Activated naive CD4-positive, alpha-beta T cell treated with anti-CD3 and anti-CD28 coated beads for 36 hours (primary cell): ENCODE data around the gene RNF208. TPM values are rescaled to one million over a fixed set of nuclear protein-coding genes. Genes with fewer than 3 reads are reported as not detected.

Experiments
- CTCF ChIA-PET: fragments of 350-600 bp; sonication (Branson Sonifier 250); formaldehyde crosslinking; loops from one replicate; lab custom pipeline; 2021; ENCODE audit warnings: antibody characterized with exemption; lab: Charles Lee
- DNase-seq: peaks from one replicate; pipeline ENCODE4 v3.0.0-alpha.2; 2020
- H3K27ac Mint-ChIP-seq: one replicate; pipeline ENCODE4 v1.8.0; 2021; ENCODE audit warnings: mild to moderate bottlenecking, mixed read lengths
- H3K27me3 Mint-ChIP-seq: one replicate; pipeline ENCODE4 v1.8.0; 2021; ENCODE audit warnings: low read depth, mixed read lengths
- H3K36me3 Mint-ChIP-seq: one replicate; pipeline ENCODE4 v1.8.0; 2021; ENCODE audit warnings: low read depth, mixed read lengths
- H3K4me1 Mint-ChIP-seq: one replicate; pipeline ENCODE4 v1.8.0; 2021; ENCODE audit warnings: low read depth, mixed read lengths
- H3K4me3 Mint-ChIP-seq: one replicate; pipeline ENCODE4 v1.8.0; 2021; ENCODE audit warnings: mild to moderate bottlenecking, moderate library complexity, mixed read lengths
- H3K9me3 Mint-ChIP-seq: one replicate; pipeline ENCODE4 v1.8.0; 2021; ENCODE audit warnings: mixed read lengths
- intact Hi-C: fragments of 100-400 bp; cut with micrococcal nuclease; formaldehyde crosslinking; loops from one replicate; pipeline ENCODE4 v1.15.1; 2023
- total RNA-seq, 2 experiments: library from RNA; stranded (reverse); gene quantifications; one replicate each; pipeline ENCODE4 v1.2.3, GENCODE V29; 2021

The RNF208 gene
- total RNA-seq, 2 experiments from 2014 or later, result 4.9 to 5.0 TPM

DNA sequence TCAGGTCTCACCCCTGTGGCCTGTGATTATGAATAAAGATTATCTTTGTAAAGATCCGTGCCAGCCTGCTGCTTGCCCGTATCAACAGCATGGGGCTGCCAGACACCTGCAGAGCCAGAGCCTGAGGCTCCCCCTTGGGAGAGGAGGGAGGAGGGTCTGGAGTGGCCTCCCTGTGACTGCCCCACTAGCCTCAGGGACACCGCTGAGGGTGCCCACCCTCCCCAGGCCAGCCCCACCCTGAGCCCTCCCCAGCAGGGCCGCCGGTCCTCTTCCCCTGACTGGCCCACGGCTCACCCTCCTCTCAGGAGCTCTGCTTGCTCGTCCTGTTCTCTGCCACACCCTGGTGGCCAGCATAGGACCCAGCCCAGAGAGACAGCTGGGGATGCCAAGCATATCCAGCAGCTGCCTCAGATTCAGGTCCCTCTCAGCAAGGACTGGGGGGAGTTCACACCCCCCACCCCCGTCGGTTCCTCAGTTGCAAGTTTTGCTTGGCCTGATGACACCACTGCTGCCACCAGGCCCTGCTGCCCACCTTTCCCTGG, 31.7 kb downstream of the RNF208 start:
- H3K36me3 Mint-ChIP-seq, result peaks cover 3% of the 10 kb centered on the region
- CTCF ChIA-PET, result interaction anchor here (1.5 to 2.6 kb wide), 5 partner anchors 9 to 94 kb away, joined by 4 to 16 read pairs (median 6); partner anchors contain the start of genes RNF224 and TPRN
- H3K9me3 Mint-ChIP-seq, result no peaks in the 10 kb centered on the region
- H3K4me1 Mint-ChIP-seq, result peaks cover 33% of the 10 kb centered on the region
- DNase-seq, result no peak
- no peaks in the 10 kb centered on the region for H3K27me3 Mint-ChIP-seq
- intact Hi-C loops, result no loop called here
- peak overlapping the region; percentile 92 for H3K4me3 Mint-ChIP-seq
- H3K27ac Mint-ChIP-seq, result no peak overlapping the region

DNA sequence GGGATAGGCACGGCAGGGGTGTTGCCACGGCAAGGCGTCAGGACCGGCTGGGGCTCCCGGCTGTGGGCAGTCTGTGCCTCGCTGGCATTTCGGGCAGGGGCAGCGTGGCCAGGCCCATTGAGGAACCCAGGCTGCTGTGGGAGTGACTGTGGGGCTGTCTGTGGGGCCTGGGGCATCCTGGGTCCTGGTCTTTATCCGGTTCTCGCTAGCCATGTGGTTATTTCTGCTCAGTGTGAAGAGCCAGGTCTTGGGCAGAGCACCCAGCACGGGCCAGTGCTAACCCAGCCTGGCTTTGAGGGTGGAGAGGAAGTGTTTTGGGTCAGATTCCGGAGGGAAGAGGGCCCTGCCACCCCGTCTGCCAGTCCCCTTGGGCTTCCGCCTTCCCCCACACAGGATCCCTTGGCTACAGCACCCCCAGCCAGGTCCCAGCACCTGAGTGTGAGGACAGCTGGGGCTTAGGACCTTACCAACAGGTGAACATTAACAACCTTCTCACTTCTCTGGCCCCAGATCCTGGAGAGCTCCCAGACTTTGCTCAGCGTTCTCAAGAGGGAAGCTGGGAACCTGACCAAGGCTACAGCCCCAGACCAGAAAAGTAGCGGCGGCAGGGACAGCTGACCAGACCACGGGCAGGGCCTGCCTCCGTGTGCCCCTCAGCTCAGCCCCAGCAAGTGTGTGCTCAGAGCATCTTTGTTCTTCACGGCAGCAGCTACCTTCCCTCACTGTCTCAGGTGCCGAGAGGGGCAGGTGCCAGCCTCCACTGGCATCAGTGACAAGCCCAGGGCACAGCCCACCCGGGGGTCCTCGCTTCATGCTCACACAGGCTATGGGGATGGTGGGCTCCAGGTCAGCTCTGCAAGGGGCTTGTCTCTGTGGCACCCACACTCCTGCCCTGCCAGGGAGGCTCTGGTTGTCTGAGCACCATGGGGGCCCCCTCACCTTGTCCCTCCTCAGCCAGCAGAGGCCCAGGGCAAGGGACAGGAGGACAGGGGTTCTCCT, 32.4 kb downstream of the RNF208 start:
- Mint-ChIP-seq H3K4me3 (peak overlapping the region; percentile 92), H3K27me3 (no peaks in the 10 kb centered on the region), H3K9me3 (no peaks in the 10 kb centered on the region), H3K36me3 (peaks cover 3% of the 10 kb centered on the region), H3K27ac (peak overlapping the region; percentile 88), H3K4me1 (peaks cover 33% of the 10 kb centered on the region)
- CTCF ChIA-PET, result interaction anchor here (0.7 to 2.6 kb wide), 13 partner anchors 10 to 93 kb away, joined by 3 to 16 read pairs (median 4); partner anchors contain the start of genes RNF224, TMEM210 and TPRN
- DNase-seq, result no peak
- intact Hi-C loops, result loop anchor here (1.0 to 5.0 kb wide), 4 partner anchors 11 to 62 kb away; partner anchors contain the start of genes RNF224, TPRN and TUBB4B

DNA sequence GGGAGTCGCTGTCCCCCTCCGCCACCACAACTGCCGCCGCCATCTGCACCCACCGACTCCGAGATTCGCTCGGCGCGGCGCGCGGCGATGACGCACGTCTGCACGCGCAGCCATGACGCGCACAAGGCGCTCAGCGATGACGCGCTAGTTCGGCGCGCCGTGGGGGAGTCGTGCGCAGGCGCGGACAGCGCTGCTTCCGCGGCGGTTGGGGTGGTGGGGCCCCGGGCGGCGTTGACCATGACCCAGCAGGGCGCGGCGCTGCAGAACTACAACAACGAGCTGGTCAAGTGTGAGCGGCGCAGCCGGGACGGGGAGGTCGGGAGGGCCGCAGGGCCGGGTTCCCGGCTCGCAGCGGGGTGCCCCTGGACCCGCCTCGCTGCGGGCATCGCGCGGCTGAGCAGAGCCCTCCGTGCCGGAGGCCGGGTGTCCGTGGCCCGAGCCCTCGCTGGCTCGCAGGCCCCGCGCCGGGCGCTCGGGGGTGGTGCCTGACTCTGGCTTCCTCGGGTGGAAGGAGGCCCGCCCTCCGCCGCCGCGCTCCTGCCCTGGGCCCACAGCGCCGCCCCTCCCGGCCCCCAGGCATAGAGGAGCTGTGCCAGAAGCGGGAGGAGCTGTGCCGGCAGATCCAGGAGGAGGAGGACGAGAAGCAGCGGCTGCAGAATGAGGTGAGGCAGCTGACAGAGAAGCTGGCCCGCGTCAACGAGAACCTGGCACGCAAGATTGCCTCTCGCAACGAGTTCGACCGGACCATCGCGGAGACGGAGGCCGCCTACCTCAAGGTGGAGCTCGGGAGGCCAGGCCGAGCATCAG, 33.3 kb downstream of the RNF208 start, which contains the start of the genes ANAPC2 and SSNA1:
Gene ANAPC2 (minus strand): TSS at position 71 of the 807 bp plus-strand sequence. CDS start 28 bp downstream, at position 43.
Gene SSNA1 (plus strand): TSS at position 187 of the 807 bp plus-strand sequence. CDS start 51 bp downstream, at position 238.
- peaks cover 39% of the 10 kb centered on the region for H3K4me1 Mint-ChIP-seq

DNA sequence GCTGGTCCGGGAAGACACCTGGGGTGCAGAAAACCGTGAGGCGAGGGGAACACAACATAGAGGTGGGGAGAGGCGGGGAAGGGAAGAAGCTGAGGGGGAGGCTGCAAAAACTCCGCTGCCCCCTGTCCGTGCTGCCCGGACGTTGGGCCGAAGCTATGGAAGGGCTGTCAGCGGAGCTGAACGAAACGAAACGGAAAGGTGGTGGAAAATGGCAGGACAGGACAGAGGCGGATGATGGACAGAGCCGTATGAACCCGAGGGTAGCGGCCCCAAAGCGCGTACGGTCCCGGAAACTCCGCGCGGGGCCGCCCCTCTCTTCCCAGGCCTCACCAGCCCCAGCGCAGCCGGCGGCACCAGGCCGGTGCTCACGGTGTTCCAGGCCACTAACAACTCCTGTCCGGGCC, 34.0 kb downstream of the RNF208 start:
- no peaks in the 10 kb centered on the region for H3K27me3 Mint-ChIP-seq
- DNase-seq, result no peak
- peaks cover 7% of the 10 kb centered on the region for H3K36me3 Mint-ChIP-seq
- H3K4me1 Mint-ChIP-seq, result peaks cover 39% of the 10 kb centered on the region
- CTCF ChIA-PET, result interaction anchor here (0.6 to 2.6 kb wide), 5 partner anchors 11 to 49 kb away, joined by 3 to 16 read pairs (median 4); partner anchors contain the start of genes RNF224 and TPRN
- peak overlapping the region; percentile 77 for H3K27ac Mint-ChIP-seq
- H3K4me3 Mint-ChIP-seq, result peak overlapping the region; percentile 92
- no peaks in the 10 kb centered on the region for H3K9me3 Mint-ChIP-seq
- intact Hi-C loops, result loop anchor here (1.0 to 5.0 kb wide), 4 partner anchors 17 to 61 kb away; partner anchors contain the start of genes NDOR1, TMEM203 and TUBB4B

More for the DNA sequence above, 33.3 kb downstream of the RNF208 start, which contains the start of the genes ANAPC2 and SSNA1:
- Mint-ChIP-seq H3K27ac (peak within 1 kb of the TSS; percentile 88), H3K4me3 (peak within 1 kb of the TSS; percentile 92), H3K9me3 (no peaks in the 10 kb centered on the region), H3K27me3 (no peaks in the 10 kb centered on the region), H3K36me3 (peaks cover 7% of the 10 kb centered on the region)
- peak; percentile 92 for DNase-seq
- intact Hi-C loops, result loop anchor here (1.0 to 5.0 kb wide), 6 partner anchors 12 to 61 kb away; partner anchors contain the start of genes NDOR1, RNF224, TMEM203 and TPRN
- CTCF ChIA-PET, result interaction anchor here (0.6 to 2.6 kb wide), 13 partner anchors 11 to 295 kb away, joined by 3 to 16 read pairs (median 4); partner anchors contain the start of genes RNF224, TMEM210 and TPRN

DNA sequence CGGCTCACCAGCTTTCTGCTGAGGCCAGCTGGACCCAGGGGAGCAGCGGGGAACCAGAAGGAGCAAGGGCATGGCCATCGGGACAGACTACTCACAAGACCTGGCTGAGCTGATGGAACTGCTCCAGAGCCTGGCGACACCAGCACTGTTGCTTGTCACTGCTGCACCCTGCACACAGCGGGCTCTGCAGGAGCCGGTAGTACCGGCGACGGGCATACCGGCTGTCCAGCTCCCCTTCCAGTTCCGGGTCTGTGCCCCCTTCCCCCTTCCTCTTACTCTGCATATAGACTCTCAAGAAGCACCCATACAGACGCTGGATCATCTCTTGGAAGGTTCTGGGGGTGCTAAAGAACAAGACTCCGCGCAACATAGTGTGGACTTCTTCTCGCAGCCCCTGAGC, 34.7 kb downstream of the RNF208 start:
- H3K36me3 Mint-ChIP-seq, result peaks cover 7% of the 10 kb centered on the region
- CTCF ChIA-PET, result interaction anchor here (0.6 to 2.2 kb wide), 4 partner anchors 12 to 49 kb away, joined by 3 to 7 read pairs (median 4); no protein-coding TSS in a partner anchor
- DNase-seq, result no peak
- no peaks in the 10 kb centered on the region for H3K27me3 Mint-ChIP-seq
- intact Hi-C loops, result loop anchor here (5.0 kb wide), 2 partner anchors 55 to 60 kb away; partner anchors contain the start of gene TUBB4B
- peak overlapping the region; percentile 77 for H3K27ac Mint-ChIP-seq
- peak overlapping the region; percentile 92 for H3K4me3 Mint-ChIP-seq
- H3K9me3 Mint-ChIP-seq, result no peaks in the 10 kb centered on the region
- H3K4me1 Mint-ChIP-seq, result peaks cover 39% of the 10 kb centered on the region

DNA sequence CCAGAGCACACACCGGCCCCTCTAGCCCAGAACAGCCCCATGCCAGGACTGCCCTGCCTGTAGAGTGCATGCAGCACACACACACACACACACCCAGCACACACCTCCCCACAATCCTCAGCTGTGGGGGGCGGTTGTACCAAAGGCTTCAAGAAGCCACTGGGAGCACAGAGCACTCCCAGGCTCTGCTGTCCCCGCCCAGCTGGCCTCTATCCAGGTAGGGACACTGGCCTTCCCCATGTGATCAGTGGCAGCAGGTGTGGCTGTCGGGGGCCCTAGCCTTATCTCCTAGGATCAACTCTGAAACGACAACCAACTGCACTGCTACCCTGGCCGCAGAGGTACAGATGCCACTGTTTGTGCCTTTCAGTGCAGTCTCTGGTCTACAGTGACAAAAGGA, 35.7 kb downstream of the RNF208 start:
- peak overlapping the region; percentile 92 for H3K4me3 Mint-ChIP-seq
- CTCF ChIA-PET, result interaction anchor here (1.2 kb wide), 1 partner anchor 21 kb away, joined by 3 read pairs; no protein-coding TSS in a partner anchor
- intact Hi-C loops, result loop anchor here (5.0 kb wide), 2 partner anchors 56 to 59 kb away; partner anchors contain the start of gene TUBB4B
- no peak for DNase-seq
- peaks cover 9% of the 10 kb centered on the region for H3K36me3 Mint-ChIP-seq
- H3K27ac Mint-ChIP-seq, result no peak overlapping the region
- no peaks in the 10 kb centered on the region for H3K9me3 Mint-ChIP-seq
- H3K4me1 Mint-ChIP-seq, result peaks cover 39% of the 10 kb centered on the region
- no peaks in the 10 kb centered on the region for H3K27me3 Mint-ChIP-seq

DNA sequence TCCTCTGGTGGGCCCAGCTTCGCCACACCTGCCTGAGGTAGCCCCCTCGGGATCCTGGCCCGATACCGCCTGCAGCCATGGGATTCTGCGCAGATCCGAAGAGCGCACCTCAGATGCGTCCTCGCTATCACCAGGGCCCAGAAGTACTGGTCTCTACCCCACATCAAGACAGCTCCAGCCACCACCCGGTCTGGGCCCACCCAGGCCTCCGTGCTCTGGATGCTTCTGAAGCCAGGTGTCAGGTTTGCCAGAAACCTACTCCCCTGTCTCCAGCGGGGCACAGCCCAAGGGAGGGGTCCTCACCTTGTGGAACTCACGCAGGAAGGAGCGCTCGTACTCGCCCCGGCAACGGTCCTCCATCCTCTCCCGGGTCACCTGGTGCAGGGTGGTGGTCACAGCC, 36.1 kb downstream of the RNF208 start:
- intact Hi-C loops, result loop anchor here (5.0 kb wide), 2 partner anchors 56 to 59 kb away; partner anchors contain the start of gene TUBB4B
- H3K36me3 Mint-ChIP-seq, result peaks cover 9% of the 10 kb centered on the region
- CTCF ChIA-PET, result no interaction called here

GRCh38 chr9:137184881-137185660, 37.0 kb downstream of the RNF208 start:
- Mint-ChIP-seq H3K4me1 (peaks cover 33% of the 10 kb centered on the region), H3K9me3 (no peaks in the 10 kb centered on the region), H3K27ac (no peak overlapping the region), H3K4me3 (no peak overlapping the region), H3K36me3 (peaks cover 8% of the 10 kb centered on the region), H3K27me3 (no peaks in the 10 kb centered on the region)
- CTCF ChIA-PET, result interaction anchor here (0.6 kb wide), 1 partner anchor 98 kb away, joined by 3 read pairs; the partner anchor contains the start of gene MAN1B1
- DNase-seq, result no peak
- intact Hi-C loops, result loop anchor here (5.0 kb wide), 2 partner anchors 57 to 58 kb away; partner anchors contain the start of gene TUBB4B

More for the DNA sequence above, 36.1 kb downstream of the RNF208 start:
- Mint-ChIP-seq H3K9me3 (no peaks in the 10 kb centered on the region), H3K4me3 (no peak overlapping the region), H3K27me3 (no peaks in the 10 kb centered on the region), H3K4me1 (peaks cover 37% of the 10 kb centered on the region), H3K27ac (no peak overlapping the region)
- DNase-seq, result no peak

- no peak for DNase-seq
- intact Hi-C loops, result no loop called here
- Mint-ChIP-seq H3K4me3 (no peak overlapping the region), H3K9me3 (no peaks in the 10 kb centered on the region), H3K27me3 (no peaks in the 10 kb centered on the region), H3K36me3 (peaks cover 8% of the 10 kb centered on the region), H3K4me1 (peaks cover 25% of the 10 kb centered on the region), H3K27ac (no peak overlapping the region)
- CTCF ChIA-PET, result interaction anchor here (0.6 kb wide), 1 partner anchor 97 kb away, joined by 3 read pairs; the partner anchor contains the start of gene MAN1B1
These were observed 38.0 kb downstream of the RNF208 start for GRCh38 chr9:137183980-137184595.

- peaks cover 23% of the 10 kb centered on the region for H3K4me1 Mint-ChIP-seq
- peaks cover 7% of the 10 kb centered on the region for H3K36me3 Mint-ChIP-seq
- no peaks in the 10 kb centered on the region for H3K9me3 Mint-ChIP-seq
- no peaks in the 10 kb centered on the region for H3K27me3 Mint-ChIP-seq
- no peak overlapping the region for H3K4me3 Mint-ChIP-seq
- DNase-seq, result no peak
- intact Hi-C loops, result no loop called here
- CTCF ChIA-PET, result no interaction called here
- H3K27ac Mint-ChIP-seq, result no peak overlapping the region
These were observed 39.2 kb downstream of the RNF208 start for GRCh38 chr9:137182836-137183235.
